ENCODE results near the gene PPFIA1. TPM values are rescaled to one million over a fixed set of nuclear protein-coding genes. Genes with fewer than 3 reads are reported as not detected.

PPFIA1 gene
- polyA plus RNA-seq, 1 of the 3 experiments (the other 2 are of a cell fraction): 37.4 TPM

DNA sequence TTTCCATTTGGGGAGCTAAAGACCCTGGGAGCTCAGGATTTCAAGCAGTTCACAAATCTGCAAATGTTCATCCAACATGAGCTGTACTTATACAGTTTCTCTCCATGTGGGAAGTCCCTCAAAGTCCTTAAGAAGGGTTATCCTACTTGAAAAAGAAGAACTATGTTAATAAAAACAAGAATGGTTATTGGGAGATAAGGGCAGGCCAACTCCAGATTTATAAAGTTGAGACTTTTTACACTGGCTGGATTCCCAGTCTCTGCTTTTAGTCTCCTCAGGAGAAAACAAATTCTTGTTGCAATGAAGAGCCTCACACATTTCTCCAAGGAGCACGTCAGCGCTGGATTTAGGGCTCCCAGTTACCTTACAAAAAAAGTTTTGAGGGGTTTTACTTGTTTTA, 93.7 kb downstream of the PPFIA1 start:
- no peak for DNase-seq
- POLR2A ChIA-PET: no interaction called here
- H4K20me1 ChIP-seq (ENCODE audit: insufficient read depth): no peaks in the 10 kb centered on the region
- CTCF ChIA-PET: no interaction called here
- H3K9me3 ChIP-seq: no peaks in the 10 kb centered on the region
- no peak overlapping the region for H3K27ac ChIP-seq (ENCODE audit: low read depth in 2 of 2, low read length in 1 of 2)
- peaks cover 54 to 63% of the 10 kb centered on the region in 2 experiments for H3K36me3 ChIP-seq (replicated peaks in 1 of 2; ENCODE audit: control insufficient read depth in 1 of 2, insufficient read depth in 2 of 2, low read length in 1 of 2)
- no peaks in the 10 kb centered on the region for H3K27me3 ChIP-seq (ENCODE audit: insufficient read depth)
- H3K4me3 ChIP-seq (ENCODE audit: low read depth in 2 of 2, low read length in 1 of 2): no peak overlapping the region
- no peak overlapping the region for H2AFZ ChIP-seq (ENCODE audit: low read depth)
- no peak overlapping the region for H3K9ac ChIP-seq
- no peaks in the 10 kb centered on the region for H3K4me1 ChIP-seq (ENCODE audit: control insufficient read depth in 1 of 2, insufficient read depth in 2 of 2, low read depth in 1 of 2, low read length in 1 of 2)
- H3K4me2 ChIP-seq: no peak overlapping the region
- H3K9me2 ChIP-seq: no peaks in the 10 kb centered on the region
- no peaks in the 10 kb centered on the region for H3F3A ChIP-seq (replicated peaks; ENCODE audit: insufficient read depth)
- 97% methylated on average over 2 of the region's 2 CpGs for WGBS (ENCODE audit: low lambda C conversion rate)
- no peaks in the 10 kb centered on the region for H3K79me2 ChIP-seq (ENCODE audit: insufficient read depth)
- TF ChIP-seq SMC3 (IDR thresholded peaks at IDR 0.05; ENCODE audit: low read depth, low read length) (no peak), MEF2A (IDR thresholded peaks at IDR 0.05; ENCODE audit: borderline replicate concordance, low read depth) (no peak), JUND (IDR thresholded peaks at IDR 0.05) (no peak), PBX3 (IDR thresholded peaks at IDR 0.05) (no peak), NRF1 (IDR thresholded peaks at IDR 0.05; ENCODE audit: low read depth, low read length) (no peak), NFIC (IDR thresholded peaks at IDR 0.05; ENCODE audit: borderline replicate concordance) (no peak), TCF12 (IDR thresholded peaks at IDR 0.05) (no peak), SIN3A (IDR thresholded peaks at IDR 0.05; ENCODE audit: borderline replicate concordance, low read depth, low read length) (no peak), MXI1 (IDR thresholded peaks at IDR 0.05; ENCODE audit: low read depth, low read length) (no peak), YY1 (IDR thresholded peaks at IDR 0.05; ENCODE audit: low read depth) (no peak), RCOR1 (IDR thresholded peaks at IDR 0.05; ENCODE audit: low read length) (no peak), FOXJ3 (CRISPR knock-in tag; IDR thresholded peaks at IDR 0.05) (no peak), FOXM1 (IDR thresholded peaks at IDR 0.05; ENCODE audit: low read depth) (no peak), MAX (IDR thresholded peaks at IDR 0.05; ENCODE audit: low read depth) (no peak), EZH2phosphoT487 (IDR thresholded peaks at IDR 0.05; ENCODE audit: borderline replicate concordance, low read depth) (no peak), RAD21 (IDR thresholded peaks at IDR 0.05; ENCODE audit: low read length) (no peak), EP300 (IDR thresholded peaks at IDR 0.05; ENCODE audit: borderline replicate concordance in 1 of 2, low read depth in 1 of 2, low read length in 1 of 2) (no peak)
- TF ChIP-seq, protein P1, sequence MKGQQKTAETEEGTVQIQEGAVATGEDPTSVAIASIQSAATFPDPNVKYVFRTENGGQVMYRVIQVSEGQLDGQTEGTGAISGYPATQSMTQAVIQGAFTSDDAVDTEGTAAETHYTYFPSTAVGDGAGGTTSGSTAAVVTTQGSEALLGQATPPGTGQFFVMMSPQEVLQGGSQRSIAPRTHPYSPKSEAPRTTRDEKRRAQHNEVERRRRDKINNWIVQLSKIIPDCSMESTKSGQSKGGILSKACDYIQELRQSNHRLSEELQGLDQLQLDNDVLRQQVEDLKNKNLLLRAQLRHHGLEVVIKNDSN (IDR thresholded peaks at IDR 0.05; ENCODE audit: borderline replicate concordance, low read depth): no peak
- TF ChIP-seq, protein P2, sequence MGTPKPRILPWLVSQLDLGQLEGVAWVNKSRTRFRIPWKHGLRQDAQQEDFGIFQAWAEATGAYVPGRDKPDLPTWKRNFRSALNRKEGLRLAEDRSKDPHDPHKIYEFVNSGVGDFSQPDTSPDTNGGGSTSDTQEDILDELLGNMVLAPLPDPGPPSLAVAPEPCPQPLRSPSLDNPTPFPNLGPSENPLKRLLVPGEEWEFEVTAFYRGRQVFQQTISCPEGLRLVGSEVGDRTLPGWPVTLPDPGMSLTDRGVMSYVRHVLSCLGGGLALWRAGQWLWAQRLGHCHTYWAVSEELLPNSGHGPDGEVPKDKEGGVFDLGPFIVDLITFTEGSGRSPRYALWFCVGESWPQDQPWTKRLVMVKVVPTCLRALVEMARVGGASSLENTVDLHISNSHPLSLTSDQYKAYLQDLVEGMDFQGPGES (IDR thresholded peaks at IDR 0.05; ENCODE audit: low read depth, low read length): no peak
